Fibroblast of lung (primary cell): Measurements from ENCODE around the gene AQP2. TPM values are rescaled to one million over a fixed set of nuclear protein-coding genes. Genes with fewer than 3 reads are reported as not detected.

Source experiments
- DNase-seq, 2 donors: peaks; one replicate each; pipeline versions ENCODE4 v3.0.0 to v3.0.0-alpha.2; 2010; ENCODE audit warnings: low read depth in 2 of 2
- H2AFZ ChIP-seq: 2 replicates; pipeline ENCODE4 v1.5.1; 2012; ENCODE audit warnings: low read length, control low read depth, inconsistent platforms
- H3K27ac ChIP-seq: 2 replicates; pipeline ENCODE4 v1.5.1; 2011; ENCODE audit warnings: low read length, control low read depth; ENCODE audit not compliant: insufficient read depth
- H3K27me3 ChIP-seq: 2 replicates; pipeline ENCODE4 v1.5.1; 2011; ENCODE audit warnings: mild to moderate bottlenecking, low read length; ENCODE audit not compliant: control insufficient read depth, insufficient read depth
- H3K36me3 ChIP-seq: 2 replicates; pipeline ENCODE4 v1.5.1; 2011; ENCODE audit warnings: low read length; ENCODE audit not compliant: control insufficient read depth, insufficient read depth
- H3K4me1 ChIP-seq: 2 replicates; pipeline ENCODE4 v1.5.1; 2011; ENCODE audit warnings: low read length; ENCODE audit not compliant: control insufficient read depth, insufficient read depth; ENCODE audit errors: extremely low read depth
- H3K4me2 ChIP-seq: 2 replicates; pipeline ENCODE4 v1.5.1; 2011; ENCODE audit warnings: low read length, control low read depth; ENCODE audit not compliant: insufficient read depth; ENCODE audit errors: extremely low read depth
- H3K4me3 ChIP-seq, 4 experiments: fragments of 200-600 bp in 1 of 4; sonication (generic) in 1 of 4; replicated peaks in 1 of 4; 2 replicates each; pipeline ENCODE4 v1.5.1; 2011 to 2016; ENCODE audit warnings: low read length in 4 of 4, low read depth in 3 of 4, mild to moderate bottlenecking in 3 of 4, control low read depth in 2 of 4, inconsistent platforms in 1 of 4, mixed read lengths in 1 of 4; ENCODE audit not compliant: insufficient read depth in 1 of 4; ENCODE audit errors: control extremely low read depth in 1 of 4
- H3K79me2 ChIP-seq: 2 replicates; pipeline ENCODE4 v1.5.1; 2012; ENCODE audit warnings: mild to moderate bottlenecking, low read length, inconsistent platforms; ENCODE audit not compliant: control insufficient read depth, insufficient read depth
- H3K9ac ChIP-seq: 2 replicates; pipeline ENCODE4 v1.5.1; 2011; ENCODE audit warnings: mild to moderate bottlenecking, low read length, control low read depth; ENCODE audit not compliant: insufficient read depth
- H3K9me3 ChIP-seq: 2 replicates; pipeline ENCODE4 v1.5.1; 2012; ENCODE audit warnings: low read depth, low read length; ENCODE audit not compliant: control insufficient read depth, insufficient read depth
- H4K20me1 ChIP-seq: 2 replicates; pipeline ENCODE4 v1.5.1; 2011; ENCODE audit warnings: low read length; ENCODE audit not compliant: control insufficient read depth, insufficient read depth; ENCODE audit errors: extremely low read depth
- EZH2 ChIP-seq: IDR thresholded peaks from 2 replicates; pipeline ENCODE4 v1.5.1; 2012; ENCODE audit warnings: low read length, control low read depth, mild to moderate bottlenecking; ENCODE audit errors: missing control alignments
- polyA plus RNA-seq, 2 donors: library from polyadenylated mRNA; depleted of rRNA in 1 of 2; stranded (reverse) in 1 of 2; unstranded in 1 of 2; fragments of >200 nt; gene quantifications; 2 replicates each; pipeline ENCODE4 v1.2.1, GENCODE V29; 2011 to 2012; ENCODE audit warnings: missing spikeins in 1 of 2
- total RNA-seq: library from RNA; depleted of rRNA; stranded (reverse); fragments of >200 nt; gene quantifications from 2 replicates; pipeline ENCODE4 v1.2.1, GENCODE V29; 2014
- TF ChIP-seq, protein P1 (sequence below), 2 donors: IDR thresholded peaks in 1 of 2; conservative IDR thresholded peaks in 1 of 2; 1 replicate in 1 of 2; 2 replicates in 1 of 2; pipeline ENCODE4 v1.5.1; 2011 to 2012; ENCODE audit warnings: low read length in 2 of 2, control low read depth in 1 of 2, inconsistent platforms in 1 of 2, low read depth in 1 of 2, mild to moderate bottlenecking in 1 of 2

AQP2 gene
- total and polyA plus RNA-seq, 2 donors (not counting 1 experiment from before 2014, with no cell fraction given) = not detected

DNA sequence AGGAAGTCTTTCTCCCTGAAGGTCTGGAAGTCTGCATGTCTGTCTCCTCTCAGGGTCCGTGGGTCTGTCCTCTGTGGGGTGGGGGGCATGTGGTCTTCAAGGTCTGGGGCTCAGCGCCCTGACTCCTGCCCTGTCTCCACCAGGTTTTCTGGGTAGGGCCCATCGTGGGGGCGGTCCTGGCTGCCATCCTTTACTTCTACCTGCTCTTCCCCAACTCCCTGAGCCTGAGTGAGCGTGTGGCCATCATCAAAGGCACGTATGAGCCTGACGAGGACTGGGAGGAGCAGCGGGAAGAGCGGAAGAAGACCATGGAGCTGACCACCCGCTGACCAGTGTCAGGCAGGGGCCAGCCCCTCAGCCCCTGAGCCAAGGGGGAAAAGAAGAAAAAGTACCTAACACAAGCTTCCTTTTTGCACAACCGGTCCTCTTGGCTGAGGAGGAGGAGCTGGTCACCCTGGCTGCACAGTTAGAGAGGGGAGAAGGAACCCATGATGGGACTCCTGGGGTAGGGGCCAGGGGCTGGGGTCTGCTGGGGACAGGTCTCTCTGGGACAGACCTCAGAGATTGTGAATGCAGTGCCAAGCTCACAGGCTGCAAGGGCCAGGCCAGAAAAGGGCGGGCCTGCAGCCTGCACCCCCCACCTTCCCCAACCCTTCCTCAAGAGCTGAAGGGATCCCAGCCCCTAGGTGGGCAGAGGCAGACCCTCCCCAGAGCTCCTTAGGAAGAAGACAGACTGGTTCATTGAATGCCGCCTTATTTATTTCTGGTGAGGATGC is 14.5 kb downstream of the AQP2 start:
- no peak overlapping the region for H2AFZ ChIP-seq
- H3K4me3 ChIP-seq = no peak overlapping the region
- no peak overlapping the region for H3K4me2 ChIP-seq
- H3K4me1 ChIP-seq = peaks cover 2% of the 10 kb centered on the region
- H3K27me3 ChIP-seq = peaks cover 55% of the 10 kb centered on the region
- H3K27ac ChIP-seq = no peak overlapping the region
- H4K20me1 ChIP-seq = no peaks in the 10 kb centered on the region
- H3K36me3 ChIP-seq = no peaks in the 10 kb centered on the region
- H3K9ac ChIP-seq = no peak overlapping the region
- no peaks in the 10 kb centered on the region for H3K9me3 ChIP-seq
- H3K79me2 ChIP-seq = no peaks in the 10 kb centered on the region
- TF ChIP-seq, protein P1, sequence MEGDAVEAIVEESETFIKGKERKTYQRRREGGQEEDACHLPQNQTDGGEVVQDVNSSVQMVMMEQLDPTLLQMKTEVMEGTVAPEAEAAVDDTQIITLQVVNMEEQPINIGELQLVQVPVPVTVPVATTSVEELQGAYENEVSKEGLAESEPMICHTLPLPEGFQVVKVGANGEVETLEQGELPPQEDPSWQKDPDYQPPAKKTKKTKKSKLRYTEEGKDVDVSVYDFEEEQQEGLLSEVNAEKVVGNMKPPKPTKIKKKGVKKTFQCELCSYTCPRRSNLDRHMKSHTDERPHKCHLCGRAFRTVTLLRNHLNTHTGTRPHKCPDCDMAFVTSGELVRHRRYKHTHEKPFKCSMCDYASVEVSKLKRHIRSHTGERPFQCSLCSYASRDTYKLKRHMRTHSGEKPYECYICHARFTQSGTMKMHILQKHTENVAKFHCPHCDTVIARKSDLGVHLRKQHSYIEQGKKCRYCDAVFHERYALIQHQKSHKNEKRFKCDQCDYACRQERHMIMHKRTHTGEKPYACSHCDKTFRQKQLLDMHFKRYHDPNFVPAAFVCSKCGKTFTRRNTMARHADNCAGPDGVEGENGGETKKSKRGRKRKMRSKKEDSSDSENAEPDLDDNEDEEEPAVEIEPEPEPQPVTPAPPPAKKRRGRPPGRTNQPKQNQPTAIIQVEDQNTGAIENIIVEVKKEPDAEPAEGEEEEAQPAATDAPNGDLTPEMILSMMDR (conservative IDR thresholded peaks at IDR 0.05 in 1 of 2, IDR thresholded peaks at IDR 0.05 in 1 of 2; ENCODE audit: low read depth in 1 of 2, low read length in 2 of 2) = no peak
- TF ChIP-seq EZH2 = no peak
- no peak for DNase-seq

DNA sequence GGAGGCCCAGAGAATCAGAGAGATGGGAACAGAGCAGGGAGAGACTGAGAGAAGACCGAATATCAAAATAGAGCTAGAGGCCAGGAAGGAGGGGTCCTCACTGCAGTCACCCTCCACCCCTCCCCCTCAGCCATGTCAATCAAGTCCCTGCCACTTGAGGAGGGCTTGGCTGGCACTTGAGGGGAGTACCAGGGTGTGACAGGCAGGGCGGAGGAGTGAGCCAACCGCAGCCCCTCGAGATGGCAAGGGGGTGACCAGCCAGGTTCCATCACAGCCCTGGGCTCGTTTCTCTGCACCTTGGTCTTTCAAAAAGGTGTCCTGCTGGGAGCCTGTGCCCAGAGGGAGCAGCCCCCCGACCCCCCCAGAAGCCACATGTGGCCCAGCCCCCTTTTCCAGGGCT is 15.3 kb downstream of the AQP2 start:
- H3K27me3 ChIP-seq = peaks cover 47% of the 10 kb centered on the region
- H3K79me2 ChIP-seq = no peaks in the 10 kb centered on the region
- no peaks in the 10 kb centered on the region for H4K20me1 ChIP-seq
- H2AFZ ChIP-seq = no peak overlapping the region
- DNase-seq = no peak
- H3K9me3 ChIP-seq = no peaks in the 10 kb centered on the region
- H3K9ac ChIP-seq = no peak overlapping the region
- H3K4me3 ChIP-seq = no peak overlapping the region
- H3K4me2 ChIP-seq = no peak overlapping the region
- TF ChIP-seq, protein P1 (conservative IDR thresholded peaks at IDR 0.05 in 1 of 2, IDR thresholded peaks at IDR 0.05 in 1 of 2; ENCODE audit: low read depth in 1 of 2, low read length in 2 of 2) = no peak
- TF ChIP-seq EZH2 = no peak
- H3K36me3 ChIP-seq = no peaks in the 10 kb centered on the region
- H3K27ac ChIP-seq = no peak overlapping the region
- peaks cover 2% of the 10 kb centered on the region for H3K4me1 ChIP-seq

DNA sequence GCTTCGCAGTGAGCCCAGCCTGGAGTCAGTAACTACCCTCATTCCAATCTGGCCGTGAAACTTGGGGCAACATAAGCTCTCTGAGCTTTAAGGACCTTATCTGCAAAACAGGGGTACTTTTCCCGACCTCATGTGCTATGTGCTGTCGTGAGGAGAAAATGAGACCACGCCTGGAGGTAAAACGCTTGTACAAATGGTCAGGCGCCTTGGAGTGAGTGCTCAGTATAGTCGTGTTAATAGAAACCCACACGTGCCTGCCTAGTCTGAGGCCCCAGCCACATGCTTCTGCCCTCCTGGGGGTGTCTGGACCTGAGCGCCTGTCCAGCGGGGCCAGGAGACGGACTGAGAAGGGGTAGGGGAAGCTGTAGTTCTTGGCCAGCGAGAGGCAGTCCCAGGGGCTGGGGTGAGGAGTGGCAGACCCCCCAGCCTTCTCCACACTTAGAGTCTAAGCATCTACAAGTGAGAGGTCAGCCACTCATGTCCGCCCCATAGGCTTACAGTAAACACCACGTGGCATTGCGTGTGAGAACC is 16.0 kb downstream of the AQP2 start:
- Histone ChIP-seq H3K4me3 (no peak overlapping the region), H4K20me1 (no peaks in the 10 kb centered on the region), H3K36me3 (no peaks in the 10 kb centered on the region), H3K27ac (no peak overlapping the region), H3K9ac (no peak overlapping the region), H3K79me2 (no peaks in the 10 kb centered on the region), H3K4me1 (peaks cover 2% of the 10 kb centered on the region), H3K4me2 (no peak overlapping the region), H3K9me3 (no peaks in the 10 kb centered on the region), H3K27me3 (peaks cover 45% of the 10 kb centered on the region), H2AFZ (no peak overlapping the region)
- no peak for TF ChIP-seq EZH2
- TF ChIP-seq, protein P1 (conservative IDR thresholded peaks at IDR 0.05 in 1 of 2, IDR thresholded peaks at IDR 0.05 in 1 of 2; ENCODE audit: low read depth in 1 of 2, low read length in 2 of 2) = no peak
- DNase-seq = no peak
